Body of pancreas (tissue), 4 donors: ENCODE measurements around the gene SLC8A2.

Experiments
- POLR2A ChIP-seq, 3 donors: fragments of 450-650 bp; IDR thresholded peaks; one replicate each; pipeline ENCODE4 v1.6.1; 2016; ENCODE audit warnings: antibody characterized with exemption in 3 of 3, mild to moderate bottlenecking in 2 of 3
- TF ChIP-seq, protein P1 (sequence below), 7 experiments: fragments of 450-650 bp in 4 of 7; fragments of 200-600 bp in 3 of 7; sonication (generic) in 3 of 7; IDR thresholded peaks; one replicate each; pipeline ENCODE4 v1.5.1; 2016 to 2019; ENCODE audit warnings: antibody characterized with exemption in 7 of 7

GRCh38 chr19:47402504-47402903, 69.2 kb downstream of the SLC8A2 start:
- TF ChIP-seq, protein P1, sequence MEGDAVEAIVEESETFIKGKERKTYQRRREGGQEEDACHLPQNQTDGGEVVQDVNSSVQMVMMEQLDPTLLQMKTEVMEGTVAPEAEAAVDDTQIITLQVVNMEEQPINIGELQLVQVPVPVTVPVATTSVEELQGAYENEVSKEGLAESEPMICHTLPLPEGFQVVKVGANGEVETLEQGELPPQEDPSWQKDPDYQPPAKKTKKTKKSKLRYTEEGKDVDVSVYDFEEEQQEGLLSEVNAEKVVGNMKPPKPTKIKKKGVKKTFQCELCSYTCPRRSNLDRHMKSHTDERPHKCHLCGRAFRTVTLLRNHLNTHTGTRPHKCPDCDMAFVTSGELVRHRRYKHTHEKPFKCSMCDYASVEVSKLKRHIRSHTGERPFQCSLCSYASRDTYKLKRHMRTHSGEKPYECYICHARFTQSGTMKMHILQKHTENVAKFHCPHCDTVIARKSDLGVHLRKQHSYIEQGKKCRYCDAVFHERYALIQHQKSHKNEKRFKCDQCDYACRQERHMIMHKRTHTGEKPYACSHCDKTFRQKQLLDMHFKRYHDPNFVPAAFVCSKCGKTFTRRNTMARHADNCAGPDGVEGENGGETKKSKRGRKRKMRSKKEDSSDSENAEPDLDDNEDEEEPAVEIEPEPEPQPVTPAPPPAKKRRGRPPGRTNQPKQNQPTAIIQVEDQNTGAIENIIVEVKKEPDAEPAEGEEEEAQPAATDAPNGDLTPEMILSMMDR (IDR thresholded peaks at IDR 0.05): no peak
- TF ChIP-seq POLR2A (IDR thresholded peaks at IDR 0.05): no peak
